ENCODE results near the gene TATDN2. TPM values are rescaled to one million over a fixed set of nuclear protein-coding genes. Genes with fewer than 3 reads are reported as not detected.
A peak's percentile ranks its signal among the peaks of the same experiment; 100 is the strongest.

TATDN2 gene
- total RNA-seq, 5 donors from 2014 or later (not counting 1 experiment from before 2014, with no cell fraction given): 58.9 to 82.3 (median 79.9) TPM

GRCh38 chr3:10234526-10235230 is 13.6 kb upstream of the TATDN2 start:
- H3K9me3 Mint-ChIP-seq: no peaks in the 10 kb centered on the region
- Histone ChIP-seq H3K27me3 (replicated peaks in 1 of 2; ENCODE audit: control insufficient read depth in 2 of 2, extremely low read depth in 1 of 2, insufficient read depth in 2 of 2, low read length in 1 of 2) (no peaks in the 10 kb centered on the region), H3K4me3 (ENCODE audit: control insufficient read depth in 1 of 2, extremely low read depth in 1 of 2, low read length in 1 of 2) (no peak overlapping the region), H3K36me3 (ENCODE audit: control insufficient read depth in 2 of 2, extremely low read depth in 1 of 2, insufficient read depth in 1 of 2, low read length in 1 of 2) (peaks cover 4 to 31% of the 10 kb centered on the region in 2 donors), H3K27ac (ENCODE audit: low read length) (no peak overlapping the region), H3K4me1 (ENCODE audit: control insufficient read depth in 1 of 2, extremely low read depth in 1 of 2, insufficient read depth in 2 of 2, low read length in 2 of 2) (peaks cover 12 to 22% of the 10 kb centered on the region in 2 experiments), H3K9me3 (no peaks in the 10 kb centered on the region)
- CTCF ChIA-PET: no interaction called here
- no peaks in the 10 kb centered on the region for H3K27me3 Mint-ChIP-seq
- peaks cover 31% of the 10 kb centered on the region for H3K36me3 Mint-ChIP-seq
- H3K4me3 Mint-ChIP-seq: no peak overlapping the region
- WGBS (ENCODE audit: insufficient coverage): 97% methylated on average over 32 of the region's 36 CpGs
- ATAC-seq (replicated peaks in 1 of 4) (no peak), DNase-seq (no peak)
- H3K4me1 Mint-ChIP-seq: peaks cover 29 to 33% (median 30%) of the 10 kb centered on the region in 3 donors
- POLR2A ChIA-PET: no interaction called here
- H3K27ac Mint-ChIP-seq: no peak overlapping the region

GRCh38 chr3:10235551-10235950 is 12.7 kb upstream of the TATDN2 start:
- ChIA-PET CTCF (interaction anchor here in 1 of 2 donors (0.6 kb wide), 1 partner anchor 125 kb away, joined by 10 read pairs; no protein-coding TSS in a partner anchor), POLR2A (no interaction called here)
- 78% methylated on average over 5 of the region's 6 CpGs for WGBS (ENCODE audit: insufficient coverage)

GRCh38 chr3:10238345-10239183 is 9.7 kb upstream of the TATDN2 start:
- Mint-ChIP-seq H3K27me3 (no peaks in the 10 kb centered on the region), H3K4me1 (peaks cover 43 to 55% (median 55%) of the 10 kb centered on the region in 3 donors), H3K36me3 (peaks cover 27% of the 10 kb centered on the region), H3K27ac (peak overlapping the region; percentile 86 to 89), H3K4me3 (peak overlapping the region in 2 of 3 donors; percentile 10 to 52), H3K9me3 (no peaks in the 10 kb centered on the region)
- Histone ChIP-seq H3K4me1 (ENCODE audit: control insufficient read depth in 1 of 2, extremely low read depth in 1 of 2, insufficient read depth in 2 of 2, low read length in 2 of 2) (peaks cover 36 to 52% of the 10 kb centered on the region in 2 experiments), H3K36me3 (ENCODE audit: control insufficient read depth in 2 of 2, extremely low read depth in 1 of 2, insufficient read depth in 1 of 2, low read length in 1 of 2) (peaks cover 4 to 32% of the 10 kb centered on the region in 2 donors), H3K4me3 (ENCODE audit: control insufficient read depth in 1 of 2, extremely low read depth in 1 of 2, low read length in 1 of 2) (no peak overlapping the region), H3K27me3 (replicated peaks in 1 of 2; ENCODE audit: control insufficient read depth in 2 of 2, extremely low read depth in 1 of 2, insufficient read depth in 2 of 2, low read length in 1 of 2) (no peaks in the 10 kb centered on the region), H3K9me3 (no peaks in the 10 kb centered on the region), H3K27ac (ENCODE audit: low read length) (peak overlapping the region; percentile 38)
- ChIA-PET POLR2A (interaction anchor here in 1 of 2 donors (0.7 kb wide), 1 partner anchor 23 kb away, joined by 3 read pairs; no protein-coding TSS in a partner anchor), CTCF (interaction anchor here in 1 of 2 donors (0.6 kb wide), 1 partner anchor 27 kb away, joined by 4 read pairs; no protein-coding TSS in a partner anchor)
- WGBS (ENCODE audit: insufficient coverage): no CpG with 5 or more reads among the region's 15 CpGs
- ATAC-seq (replicated peaks in 1 of 4): peak; percentile 35 to 65 (median 61)
- DNase-seq: peak in 15 of 35 experiments; percentile 2 to 44 (median 17)

More at GRCh38 chr3:10235551-10235950, 12.7 kb upstream of the TATDN2 start:
- Mint-ChIP-seq H3K36me3 (peaks cover 31% of the 10 kb centered on the region), H3K27me3 (no peaks in the 10 kb centered on the region), H3K27ac (no peak overlapping the region), H3K4me3 (no peak overlapping the region), H3K4me1 (peaks cover 30 to 35% (median 32%) of the 10 kb centered on the region in 3 donors), H3K9me3 (no peaks in the 10 kb centered on the region)
- H3K36me3 ChIP-seq (ENCODE audit: control insufficient read depth in 2 of 2, extremely low read depth in 1 of 2, insufficient read depth in 1 of 2, low read length in 1 of 2): peaks cover 4 to 32% of the 10 kb centered on the region in 2 donors
- H3K27me3 ChIP-seq (replicated peaks in 1 of 2; ENCODE audit: control insufficient read depth in 2 of 2, extremely low read depth in 1 of 2, insufficient read depth in 2 of 2, low read length in 1 of 2): no peaks in the 10 kb centered on the region
- H3K4me1 ChIP-seq (ENCODE audit: control insufficient read depth in 1 of 2, extremely low read depth in 1 of 2, insufficient read depth in 2 of 2, low read length in 2 of 2): peaks cover 12 to 24% of the 10 kb centered on the region in 2 experiments
- H3K4me3 ChIP-seq (ENCODE audit: control insufficient read depth in 1 of 2, extremely low read depth in 1 of 2, low read length in 1 of 2): no peak overlapping the region
- no peak for ATAC-seq (replicated peaks in 1 of 4)
- no peaks in the 10 kb centered on the region for H3K9me3 ChIP-seq
- H3K27ac ChIP-seq (ENCODE audit: low read length): no peak overlapping the region
- DNase-seq: no peak

DNA sequence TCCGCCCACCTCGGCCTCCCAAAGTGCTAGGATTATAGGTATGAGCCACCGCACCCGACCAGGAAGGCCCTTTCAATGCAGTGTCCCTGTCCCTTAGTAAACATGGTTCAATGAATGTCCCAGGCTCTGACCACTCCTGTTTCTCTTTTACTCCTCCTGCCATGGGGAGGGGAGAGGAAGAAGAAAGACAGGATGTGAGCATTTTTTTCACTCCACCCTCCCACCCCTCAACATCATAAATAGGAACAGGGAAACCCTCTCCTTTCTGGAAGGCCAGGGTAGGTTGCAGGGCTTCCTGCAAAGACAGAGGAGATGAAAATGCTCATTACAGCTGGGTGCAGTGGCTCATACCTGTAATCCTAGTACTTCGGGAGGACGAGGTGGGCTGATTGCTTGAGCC is 7.5 kb upstream of the TATDN2 start:
- ChIA-PET POLR2A (interaction anchor here in 1 of 2 donors (0.7 kb wide), 1 partner anchor 88 kb away, joined by 9 read pairs; no protein-coding TSS in a partner anchor), CTCF (no interaction called here)
- H3K4me1 Mint-ChIP-seq: peaks cover 48 to 60% (median 59%) of the 10 kb centered on the region in 3 donors
- DNase-seq: no peak
- no peaks in the 10 kb centered on the region for H3K27me3 ChIP-seq (replicated peaks in 1 of 2; ENCODE audit: control insufficient read depth in 2 of 2, extremely low read depth in 1 of 2, insufficient read depth in 2 of 2, low read length in 1 of 2)
- 100% methylated on average over 2 of the region's 6 CpGs for WGBS (ENCODE audit: insufficient coverage)
- H3K27ac Mint-ChIP-seq: peak overlapping the region; percentile 58 to 59
- no peaks in the 10 kb centered on the region for H3K27me3 Mint-ChIP-seq
- H3K27ac ChIP-seq (ENCODE audit: low read length): peak overlapping the region; percentile 19
- peaks cover 4 to 15% of the 10 kb centered on the region in 2 donors for H3K36me3 ChIP-seq (ENCODE audit: control insufficient read depth in 2 of 2, extremely low read depth in 1 of 2, insufficient read depth in 1 of 2, low read length in 1 of 2)
- H3K36me3 Mint-ChIP-seq: peaks cover 30% of the 10 kb centered on the region
- peaks cover 0 to 7% (median 2%) of the 10 kb centered on the region in 3 donors for H3K9me3 Mint-ChIP-seq
- no peak overlapping the region for H3K4me3 ChIP-seq (ENCODE audit: control insufficient read depth in 1 of 2, extremely low read depth in 1 of 2, low read length in 1 of 2)
- H3K4me3 Mint-ChIP-seq: no peak overlapping the region
- no peak for ATAC-seq (replicated peaks in 1 of 4)
- H3K4me1 ChIP-seq (ENCODE audit: control insufficient read depth in 1 of 2, extremely low read depth in 1 of 2, insufficient read depth in 2 of 2, low read length in 2 of 2): peaks cover 40 to 56% of the 10 kb centered on the region in 2 experiments
- H3K9me3 ChIP-seq: no peaks in the 10 kb centered on the region

DNA sequence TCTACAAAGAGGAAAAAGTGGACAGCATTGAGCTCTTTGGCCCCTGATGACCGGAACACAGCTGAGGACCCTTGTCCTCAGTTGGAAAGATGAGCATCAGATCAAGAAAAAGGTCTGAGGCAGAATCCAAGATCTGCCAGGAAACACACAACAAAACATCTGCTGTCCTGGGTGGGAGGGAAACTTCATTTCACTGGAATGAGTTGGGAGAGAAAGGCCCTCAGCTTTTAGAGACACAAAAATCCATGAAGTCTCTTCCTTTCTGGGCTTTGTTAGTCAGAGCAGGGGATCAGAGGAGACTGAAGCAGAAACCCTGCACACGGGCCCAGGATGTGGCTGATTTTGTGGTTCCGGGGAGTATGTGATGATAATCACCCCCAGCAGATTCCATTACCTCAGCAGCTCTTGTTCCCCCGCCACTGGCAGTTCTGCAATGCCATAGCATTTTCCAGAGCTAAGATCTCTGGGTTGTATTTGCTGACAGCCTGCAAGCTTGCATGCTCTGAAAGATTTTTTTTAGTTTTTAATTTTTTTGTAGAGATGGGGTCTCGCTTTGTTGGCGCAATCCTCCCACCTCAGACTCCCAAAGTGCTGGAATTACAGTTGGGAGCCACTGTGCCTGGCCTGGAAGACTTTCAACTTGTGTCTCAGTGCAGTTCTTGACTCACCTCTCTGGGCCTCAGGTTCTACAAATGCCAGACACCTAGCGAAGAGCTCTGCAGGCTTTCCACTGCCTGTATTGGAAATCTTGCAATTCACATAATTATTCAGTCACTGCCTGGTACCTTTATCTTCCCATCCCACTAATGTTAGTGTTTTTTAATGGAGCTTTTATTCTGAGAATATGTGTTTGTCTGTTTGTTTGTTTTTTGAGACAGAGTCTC is 5.8 kb upstream of the TATDN2 start:
- no peaks in the 10 kb centered on the region for H3K9me3 ChIP-seq
- H3K4me1 ChIP-seq (ENCODE audit: control insufficient read depth in 1 of 2, extremely low read depth in 1 of 2, insufficient read depth in 2 of 2, low read length in 2 of 2): peaks cover 41 to 57% of the 10 kb centered on the region in 2 experiments
- peak overlapping the region; percentile 84 to 90 for H3K27ac Mint-ChIP-seq
- ATAC-seq (replicated peaks in 1 of 4) (peak; percentile 91 to 99 (median 98)), DNase-seq (peak; percentile 41 to 88 (median 67))
- H3K27ac ChIP-seq (ENCODE audit: low read length): peak overlapping the region; percentile 72
- H3K4me3 Mint-ChIP-seq: peak overlapping the region; percentile 57 to 77 (median 67)
- peaks cover 25% of the 10 kb centered on the region for H3K36me3 Mint-ChIP-seq
- peak overlapping the region; percentile 7 to 26 for H3K4me3 ChIP-seq (ENCODE audit: control insufficient read depth in 1 of 2, extremely low read depth in 1 of 2, low read length in 1 of 2)
- no peaks in the 10 kb centered on the region for H3K27me3 ChIP-seq (replicated peaks in 1 of 2; ENCODE audit: control insufficient read depth in 2 of 2, extremely low read depth in 1 of 2, insufficient read depth in 2 of 2, low read length in 1 of 2)
- peaks cover 50 to 55% (median 53%) of the 10 kb centered on the region in 3 donors for H3K4me1 Mint-ChIP-seq
- 60% methylated on average over 1 of the region's 7 CpGs for WGBS (ENCODE audit: insufficient coverage)
- no peaks in the 10 kb centered on the region for H3K27me3 Mint-ChIP-seq
- H3K36me3 ChIP-seq (ENCODE audit: control insufficient read depth in 2 of 2, extremely low read depth in 1 of 2, insufficient read depth in 1 of 2, low read length in 1 of 2): peaks cover 0 to 9% of the 10 kb centered on the region in 2 donors
- H3K9me3 Mint-ChIP-seq: peaks cover 0 to 10% (median 5%) of the 10 kb centered on the region in 3 donors
- POLR2A ChIA-PET: interaction anchor here (0.5 to 1.4 kb wide), 7 partner anchors 11 to 255 kb away, joined by 3 to 5 read pairs (median 4); no protein-coding TSS in a partner anchor
- CTCF ChIA-PET: interaction anchor here (0.6 to 2.3 kb wide), 6 partner anchors 15 to 516 kb away, joined by 3 to 17 read pairs (median 5); no protein-coding TSS in a partner anchor

All from T-cell (primary cell).